SK-N-SH treated with all-trans-retinoic acid at 6 μM for 48 hours (cell line): Measurements from ENCODE around the gene CTCFL.

ENCODE experiments used
- ARNTL ChIP-seq: fragments of 450-650 bp; formaldehyde crosslinking; IDR thresholded peaks from 2 replicates; pipeline ENCODE4 v1.5.0; 2020; ENCODE audit warnings: low read depth, mild to moderate bottlenecking, moderate library complexity, borderline replicate concordance
- BACH2 ChIP-seq: fragments of 250-450 bp; sonication (Bioruptor Pico); IDR thresholded peaks from 2 replicates; pipeline ENCODE4 v1.9.0; 2021; ENCODE audit warnings: mild to moderate bottlenecking, borderline replicate concordance
- CREB5 ChIP-seq: fragments of 250-450 bp; sonication (Bioruptor Pico); IDR thresholded peaks from 2 replicates; pipeline ENCODE4 v1.5.1; 2020; ENCODE audit warnings: low read depth, mild to moderate bottlenecking, moderate library complexity
- GLIS3 ChIP-seq: fragments of 250-450 bp; sonication (Bioruptor Pico); IDR thresholded peaks from 2 replicates; pipeline ENCODE4 v1.5.0; 2020; ENCODE audit warnings: mild to moderate bottlenecking, moderate library complexity
- ISL1 ChIP-seq: fragments of 250-450 bp; sonication (Bioruptor Pico); IDR thresholded peaks from 2 replicates; pipeline ENCODE4 v2.1.2; 2022; ENCODE audit warnings: mild to moderate bottlenecking, moderate library complexity
- RARB ChIP-seq: fragments of 250-450 bp; sonication (Bioruptor Pico); IDR thresholded peaks from 2 replicates; pipeline ENCODE4 v1.8.0; 2021; ENCODE audit warnings: mild to moderate bottlenecking, moderate library complexity

GRCh38 chr20:57470212-57470522 is 54.8 kb downstream of the CTCFL start:
- TF ChIP-seq GLIS3 (CRISPR knock-in tag) (no peak), BACH2 (CRISPR knock-in tag) (no peak), RARB (CRISPR knock-in tag) (no peak), ARNTL (no peak), CREB5 (CRISPR knock-in tag) (no peak), ISL1 (CRISPR knock-in tag) (no peak)
